Transverse colon (tissue), 4 donors: Measurements from ENCODE around the gene CAPN5. TPM values are rescaled to one million over a fixed set of nuclear protein-coding genes. Genes with fewer than 3 reads are reported as not detected.
A peak's percentile ranks its signal among the peaks of the same experiment; 100 is the strongest.

Experiments used
- DNase-seq: peaks from one replicate; pipeline ENCODE4 v3.0.0-alpha.2; 2019
- H3K27ac ChIP-seq, 4 donors: fragments of 200-600 bp; sonication (generic); 2 replicates each; pipeline ENCODE4 v1.5.1; 2016 to 2018; ENCODE audit warnings: inconsistent platforms in 4 of 4
- H3K27me3 ChIP-seq: fragments of 200-600 bp; sonication (generic); 2 replicates; pipeline ENCODE4 v1.5.1; 2017; ENCODE audit warnings: inconsistent platforms
- H3K36me3 ChIP-seq, 4 donors: fragments of 200-600 bp; sonication (generic); 2 replicates each; pipeline ENCODE4 v1.5.1; 2017 to 2019; ENCODE audit warnings: inconsistent platforms in 4 of 4
- H3K4me1 ChIP-seq, 4 donors: fragments of 200-600 bp; sonication (generic); 2 replicates each; pipeline ENCODE4 v1.5.1; 2017 to 2020; ENCODE audit warnings: inconsistent platforms in 4 of 4
- H3K4me3 ChIP-seq, 4 donors: fragments of 200-600 bp; sonication (generic); 1 replicate in 1 of 4; 2 replicates in 3 of 4; pipeline versions ENCODE4 v1.5.1 to v1.6.1; 2017 to 2019; ENCODE audit warnings: inconsistent platforms in 4 of 4
- H3K9me3 ChIP-seq, 2 donors: fragments of 200-600 bp; sonication (generic); 2 replicates each; pipeline ENCODE4 v1.5.1; 2017 to 2019; ENCODE audit warnings: inconsistent platforms in 2 of 2
- EP300 ChIP-seq: sonication (generic); formaldehyde crosslinking; IDR thresholded peaks from one replicate; pipeline ENCODE4 v1.6.1; 2017; ENCODE audit warnings: antibody characterized with exemption, low read depth
- POLR2A ChIP-seq: fragments of 450-650 bp; IDR thresholded peaks from one replicate; pipeline ENCODE4 v1.6.1; 2016; ENCODE audit warnings: antibody characterized with exemption, mild to moderate bottlenecking, moderate library complexity
- POLR2AphosphoS5 ChIP-seq, 3 donors: sonication (generic); formaldehyde crosslinking; IDR thresholded peaks; one replicate each; pipeline ENCODE4 v1.6.1; 2016; ENCODE audit warnings: antibody characterized with exemption in 3 of 3
- WGBS, 2 donors: methylation state at CpG; one replicate each; pipeline ENCODE4 v1.1.5; 2018; ENCODE audit warnings: low coverage in 1 of 2; 5-methylcytosine and 5-hydroxymethylcytosine counted together
- in situ Hi-C, 4 donors: fragments of 200-750 bp; cut with MboI; loops; one replicate each; pipeline versions ENCODE4 v1.15.0 to v1.15.1; 2017; ENCODE audit warnings: low sequenced_read_pairs in 3 of 4, low pct_ligation_motif_present in 1 of 4, low pct_unique_long_range_greater_than_20kb in 1 of 4
- intact Hi-C: fragments of 100-400 bp; cut with DNase I; formaldehyde crosslinking; loops from one replicate; pipeline ENCODE4 v1.15.1; 2023; ENCODE audit warnings: low total_unique reads
- total RNA-seq, 4 donors: library from RNA; depleted of rRNA; stranded (reverse); fragments of >200 nt; gene quantifications; one replicate each; pipeline ENCODE4 v1.1.0, GENCODE V29; 2016
- TF ChIP-seq, protein P1 (sequence below), 5 experiments: fragments of 200-600 bp in 3 of 5; fragments of 450-650 bp in 2 of 5; sonication (generic) in 3 of 5; IDR thresholded peaks; 1 replicate in 2 of 5; 2 replicates in 3 of 5; pipeline ENCODE4 v1.5.1; 2016 to 2017; ENCODE audit warnings: antibody characterized with exemption in 5 of 5, inconsistent platforms in 3 of 5, mild to moderate bottlenecking in 2 of 5, moderate library complexity in 1 of 5

Gene CAPN5
- total RNA-seq, 4 donors from 2014 or later: 210 to 290 (median 214) TPM

DNA sequence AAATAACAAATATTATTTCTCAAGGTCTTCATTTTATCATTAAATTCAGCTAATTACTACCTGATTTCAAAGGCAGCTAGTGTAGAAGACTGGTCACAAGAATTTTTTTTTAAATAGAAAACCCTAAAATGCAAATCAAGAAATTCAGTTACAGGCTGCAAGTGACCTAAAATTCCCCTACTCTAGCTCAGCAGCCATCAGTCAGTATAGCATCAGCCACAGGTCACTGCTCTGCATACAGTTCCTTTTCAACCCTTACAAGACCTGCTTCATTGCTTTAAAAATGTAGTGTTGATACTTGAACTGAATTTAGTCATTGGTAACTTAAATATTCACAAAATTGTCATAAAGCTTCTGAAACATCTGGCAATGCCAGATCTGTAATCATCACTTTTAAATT, 42.0 kb upstream of the CAPN5 start:
- H3K9me3 ChIP-seq: no peaks in the 10 kb centered on the region
- intact Hi-C loops (no loop called here), in situ Hi-C loops (loop anchor here in 3 of 4 donors (25.0 kb wide), 3 partner anchors 163 to 287 kb away; no protein-coding TSS in a partner anchor)
- no peak for TF ChIP-seq POLR2AphosphoS5 (IDR thresholded peaks at IDR 0.05)
- no peak for TF ChIP-seq POLR2A
- no peak for TF ChIP-seq EP300
- TF ChIP-seq, protein P1, sequence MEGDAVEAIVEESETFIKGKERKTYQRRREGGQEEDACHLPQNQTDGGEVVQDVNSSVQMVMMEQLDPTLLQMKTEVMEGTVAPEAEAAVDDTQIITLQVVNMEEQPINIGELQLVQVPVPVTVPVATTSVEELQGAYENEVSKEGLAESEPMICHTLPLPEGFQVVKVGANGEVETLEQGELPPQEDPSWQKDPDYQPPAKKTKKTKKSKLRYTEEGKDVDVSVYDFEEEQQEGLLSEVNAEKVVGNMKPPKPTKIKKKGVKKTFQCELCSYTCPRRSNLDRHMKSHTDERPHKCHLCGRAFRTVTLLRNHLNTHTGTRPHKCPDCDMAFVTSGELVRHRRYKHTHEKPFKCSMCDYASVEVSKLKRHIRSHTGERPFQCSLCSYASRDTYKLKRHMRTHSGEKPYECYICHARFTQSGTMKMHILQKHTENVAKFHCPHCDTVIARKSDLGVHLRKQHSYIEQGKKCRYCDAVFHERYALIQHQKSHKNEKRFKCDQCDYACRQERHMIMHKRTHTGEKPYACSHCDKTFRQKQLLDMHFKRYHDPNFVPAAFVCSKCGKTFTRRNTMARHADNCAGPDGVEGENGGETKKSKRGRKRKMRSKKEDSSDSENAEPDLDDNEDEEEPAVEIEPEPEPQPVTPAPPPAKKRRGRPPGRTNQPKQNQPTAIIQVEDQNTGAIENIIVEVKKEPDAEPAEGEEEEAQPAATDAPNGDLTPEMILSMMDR (IDR thresholded peaks at IDR 0.05): no peak
- no peak overlapping the region for H3K4me3 ChIP-seq
- H3K27ac ChIP-seq: no peak overlapping the region
- H3K4me1 ChIP-seq: peaks cover 0 to 19% (median 9%) of the 10 kb centered on the region in 4 donors
- H3K36me3 ChIP-seq: peaks cover 0 to 4% (median 0%) of the 10 kb centered on the region in 4 donors
- no peak for DNase-seq
- no peaks in the 10 kb centered on the region for H3K27me3 ChIP-seq

DNA sequence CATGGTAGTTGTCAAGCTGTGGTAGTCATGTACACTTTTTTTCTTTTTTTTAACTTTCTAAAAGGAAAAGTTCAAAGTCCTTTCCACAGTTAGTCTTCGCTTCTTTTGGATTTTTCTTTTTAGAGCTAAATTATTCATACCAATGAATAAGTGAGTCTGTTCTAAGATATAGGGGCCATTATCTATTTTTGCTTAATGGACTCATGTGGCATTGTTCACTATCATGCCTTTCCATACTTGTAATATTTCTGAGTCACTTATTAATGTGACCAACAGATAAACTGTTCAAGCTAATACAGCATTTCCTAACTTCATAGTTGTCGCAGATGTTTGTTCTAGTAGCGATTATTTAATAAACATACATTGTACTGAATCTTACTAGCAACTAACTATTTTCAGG, 40.5 kb upstream of the CAPN5 start:
- H3K9me3 ChIP-seq: no peaks in the 10 kb centered on the region
- DNase-seq: no peak
- peaks cover 4% of the 10 kb centered on the region for H3K27me3 ChIP-seq
- intact Hi-C loops (no loop called here), in situ Hi-C loops (loop anchor here in 3 of 4 donors (25.0 kb wide), 3 partner anchors 161 to 289 kb away; no protein-coding TSS in a partner anchor)
- no peaks in the 10 kb centered on the region for H3K36me3 ChIP-seq
- TF ChIP-seq, protein P1 (IDR thresholded peaks at IDR 0.05): no peak
- TF ChIP-seq EP300 (no peak), POLR2AphosphoS5 (IDR thresholded peaks at IDR 0.05) (no peak)
- H3K27ac ChIP-seq: peak overlapping the region in 3 of 4 donors; percentile 13 to 62 (median 25)
- 88 to 94% methylated on average over 3 of the region's 3 CpGs for WGBS, 2 donors
- no peak overlapping the region for H3K4me3 ChIP-seq
- H3K4me1 ChIP-seq: peaks cover 0 to 15% (median 5%) of the 10 kb centered on the region in 4 donors

DNA sequence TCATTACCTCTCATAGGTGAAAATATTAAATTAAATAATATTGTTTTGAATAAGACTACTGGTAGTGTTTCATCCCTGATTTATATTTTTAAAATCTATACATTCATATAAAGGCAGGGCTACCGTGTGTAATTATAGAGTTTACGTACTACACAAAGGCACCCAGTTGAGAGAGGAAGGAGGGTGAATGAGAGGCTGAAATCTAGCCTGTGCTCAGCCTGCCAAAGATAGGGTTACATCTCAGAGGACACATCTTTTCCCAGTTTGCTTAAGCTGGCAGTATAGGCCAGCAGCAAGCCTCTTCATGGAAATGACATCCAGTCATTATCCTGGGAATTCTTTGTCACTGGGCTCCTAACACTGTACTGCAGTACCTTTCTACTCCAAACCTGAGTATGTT, 40.0 kb upstream of the CAPN5 start:
- H3K27me3 ChIP-seq: peaks cover 9% of the 10 kb centered on the region
- H3K27ac ChIP-seq: peak overlapping the region; percentile 13 to 62 (median 23)
- H3K9me3 ChIP-seq: no peaks in the 10 kb centered on the region
- 91 to 92% methylated on average over 2 of the region's 2 CpGs for WGBS, 2 donors
- H3K4me1 ChIP-seq: peaks cover 0 to 15% (median 5%) of the 10 kb centered on the region in 4 donors
- intact Hi-C loops: no loop called here
- H3K36me3 ChIP-seq: no peaks in the 10 kb centered on the region
- H3K4me3 ChIP-seq: no peak overlapping the region
- in situ Hi-C loops: loop anchor here in 3 of 4 donors (25.0 kb wide), 3 partner anchors 161 to 289 kb away; no protein-coding TSS in a partner anchor
- no peak for DNase-seq
- TF ChIP-seq POLR2A (no peak), POLR2AphosphoS5 (IDR thresholded peaks at IDR 0.05) (no peak), EP300 (no peak)
- TF ChIP-seq, protein P1 (IDR thresholded peaks at IDR 0.05): no peak

DNA sequence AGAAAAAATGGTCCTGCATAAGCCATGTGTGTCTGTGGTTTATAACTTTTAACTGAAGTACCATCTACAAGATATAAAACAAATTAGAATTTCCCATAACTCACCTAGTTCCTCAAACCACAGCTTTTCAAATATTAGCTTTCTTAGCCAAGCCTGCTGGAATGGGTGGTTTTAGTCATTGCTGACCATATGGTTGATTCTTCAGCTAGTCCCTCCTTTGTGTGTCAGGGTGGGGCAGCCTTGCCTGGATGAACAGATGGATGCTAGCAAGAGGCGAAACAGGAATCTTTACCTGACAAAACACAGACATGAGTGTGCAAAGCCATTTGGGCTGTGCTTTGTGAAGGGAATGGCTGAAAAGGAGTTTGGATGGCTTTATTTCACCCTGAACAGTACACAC, 39.5 kb upstream of the CAPN5 start:
- Histone ChIP-seq H3K4me1 (peaks cover 0 to 15% (median 4%) of the 10 kb centered on the region in 4 donors), H3K4me3 (no peak overlapping the region), H3K27me3 (peaks cover 9% of the 10 kb centered on the region), H3K27ac (peak overlapping the region; percentile 25 to 62 (median 41)), H3K36me3 (no peaks in the 10 kb centered on the region), H3K9me3 (no peaks in the 10 kb centered on the region)
- intact Hi-C loops: no loop called here
- WGBS, 2 donors: 70 to 88% methylated on average over 1 of the region's 1 CpG
- TF ChIP-seq, protein P1 (IDR thresholded peaks at IDR 0.05): no peak
- peak; percentile 17 for TF ChIP-seq POLR2A
- TF ChIP-seq EP300: no peak
- TF ChIP-seq POLR2AphosphoS5 (IDR thresholded peaks at IDR 0.05): peak in 2 of 3 donors; percentile 37 to 45
- in situ Hi-C loops: loop anchor here in 3 of 4 donors (25.0 kb wide), 3 partner anchors 160 to 290 kb away; no protein-coding TSS in a partner anchor
- no peak for DNase-seq
